Spleen (tissue), 11 donors: ENCODE measurements around the gene DERL2. TPM values are rescaled to one million over a fixed set of nuclear protein-coding genes. Genes with fewer than 3 reads are reported as not detected.
A peak's percentile ranks its signal among the peaks of the same experiment; 100 is the strongest.

Source experiments
- DNase-seq: peaks from one replicate; pipeline ENCODE4 v3.0.0-alpha.2; 2020
- H3K27ac ChIP-seq, 8 donors: fragments of 200-600 bp; sonication (generic) in 7 of 8; 1 replicate in 4 of 8; 2 replicates in 4 of 8; pipeline versions ENCODE4 v1.5.0 to v1.8.0; 2016 to 2021; ENCODE audit warnings: inconsistent platforms in 4 of 8, mild to moderate bottlenecking in 4 of 8, moderate library complexity in 1 of 8
- H3K27me3 ChIP-seq, 7 donors: fragments of 200-600 bp; sonication (generic) in 6 of 7; replicated peaks in 1 of 7; 1 replicate in 4 of 7; 2 replicates in 3 of 7; pipeline versions ENCODE4 v1.5.0 to v1.8.0; 2016 to 2021; ENCODE audit warnings: inconsistent platforms in 3 of 7, mild to moderate bottlenecking in 1 of 7
- H3K36me3 ChIP-seq, 6 donors: fragments of 200-600 bp; sonication (generic) in 5 of 6; 1 replicate in 4 of 6; 2 replicates in 2 of 6; pipeline versions ENCODE4 v1.5.0 to v1.8.0; 2016 to 2021; ENCODE audit warnings: inconsistent platforms in 2 of 6
- H3K4me1 ChIP-seq, 6 donors: fragments of 200-600 bp; sonication (generic) in 5 of 6; 1 replicate in 3 of 6; 2 replicates in 3 of 6; pipeline versions ENCODE4 v1.5.0 to v1.8.0; 2016 to 2021; ENCODE audit warnings: inconsistent platforms in 3 of 6
- H3K4me3 ChIP-seq, 8 donors: fragments of 200-600 bp; sonication (generic) in 7 of 8; 1 replicate in 4 of 8; 2 replicates in 4 of 8; pipeline versions ENCODE4 v1.5.0 to v1.8.0; 2016 to 2021; ENCODE audit warnings: inconsistent platforms in 4 of 8, mild to moderate bottlenecking in 4 of 8, moderate library complexity in 2 of 8
- H3K9me3 ChIP-seq, 8 donors: fragments of 200-600 bp; sonication (generic) in 7 of 8; 1 replicate in 4 of 8; 2 replicates in 4 of 8; pipeline versions ENCODE4 v1.5.0 to v1.8.0; 2016 to 2021; ENCODE audit warnings: inconsistent platforms in 4 of 8
- CTCF ChIP-seq, 11 experiments: fragments of 200-600 bp in 7 of 11; fragments of 450-650 bp in 4 of 11; sonication (generic) in 4 of 11; IDR thresholded peaks in 8 of 11; conservative IDR thresholded peaks in 3 of 11; 1 replicate in 7 of 11; 2 replicates in 4 of 11; pipeline versions ENCODE4 v1.4.0 to v1.8.0; 2016 to 2021; ENCODE audit warnings: antibody characterized with exemption in 11 of 11, inconsistent platforms in 4 of 11, mild to moderate bottlenecking in 1 of 11
- POLR2A ChIP-seq, 3 donors: fragments of 450-650 bp; IDR thresholded peaks; one replicate each; pipeline ENCODE4 v1.5.1; 2017; ENCODE audit warnings: antibody characterized with exemption in 3 of 3, mild to moderate bottlenecking in 1 of 3
- POLR2AphosphoS5 ChIP-seq, 3 donors: sonication (generic); formaldehyde crosslinking; IDR thresholded peaks; one replicate each; pipeline ENCODE4 v1.5.1; 2017; ENCODE audit warnings: antibody characterized with exemption in 3 of 3
- WGBS, 5 donors: extraction: QIAGEN DNeasy Blood & Tissue Kit in 3 of 5; methylation state at CpG; one replicate each; pipeline versions ENCODE4 v1.1.5 to v1.1.7; 2013 to 2018; 5-methylcytosine and 5-hydroxymethylcytosine counted together
- intact Hi-C: fragments of 100-400 bp; cut with DNase I; formaldehyde crosslinking; loops from one replicate; pipeline ENCODE4 v1.15.0; 2023; ENCODE audit warnings: low total_unique reads
- polyA plus RNA-seq, 3 donors: library from polyadenylated mRNA; stranded (reverse); fragments of 200-250 nt; gene quantifications; one replicate each; pipeline ENCODE4 v1.2.1, GENCODE V29; 2013
- total RNA-seq, 7 donors: library from RNA; depleted of rRNA in 3 of 7; stranded (reverse); fragments of >200 nt in 3 of 7; fragmentation: NEBNext Ultra II Directional in 4 of 7; extraction: Animal tissue kit (Norgen Biotek cat#: 25700) in 4 of 7; gene quantifications; one replicate each; pipeline versions ENCODE4 v1.1.0 to v1.2.1, GENCODE V29; 2016 to 2021
- donor health status: healthy with polysubstance abuse.
- donor health status: DM: no; HTN: no; CAD: no; lungs with moderate emphysema.
- donor health status: DM: no; HTN: no; CAD: no.
- donor health status: Bipolar disorder and iron deficiency.
- donor health status: healthy.
- donor health status: DM: no; HTN: no; CAD: no.
- donor health status: DM: yes; HTN: yes; CAD: no.

Gene DERL2
- total and polyA plus RNA-seq, 10 donors: 37.1 to 67.7 (median 51.5) TPM

DNA sequence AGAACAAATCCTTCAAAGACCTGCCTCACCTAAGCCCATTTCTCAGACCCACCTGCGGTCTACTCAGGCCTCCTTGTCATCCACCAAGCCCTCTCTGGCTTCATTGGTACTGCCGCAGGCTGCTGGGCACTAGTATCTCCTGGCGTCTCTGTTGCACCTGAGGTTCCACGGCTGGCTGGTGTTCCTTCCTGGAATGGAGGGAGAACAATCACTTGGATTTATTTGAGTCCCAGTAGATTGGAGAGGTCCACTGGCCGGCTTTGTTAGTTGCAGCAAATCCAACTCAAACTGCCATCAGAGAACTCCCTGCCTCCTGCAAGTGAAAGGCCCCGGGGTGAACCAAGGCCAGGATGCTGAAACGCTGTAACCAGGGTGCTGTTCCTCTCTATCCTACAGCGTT is 15.7 kb upstream of the DERL2 start:
- Histone ChIP-seq H3K4me3 (no peak overlapping the region), H3K4me1 (peaks cover 12 to 26% (median 20%) of the 10 kb centered on the region in 6 donors), H3K36me3 (peaks cover 0 to 36% (median 8%) of the 10 kb centered on the region in 6 donors), H3K9me3 (no peaks in the 10 kb centered on the region), H3K27ac (peak overlapping the region in 1 of 8 donors; percentile 64), H3K27me3 (peaks cover 0 to 18% (median 0%) of the 10 kb centered on the region in 7 donors)
- no peak for DNase-seq
- 85 to 97% (median 92%) methylated on average over 7 to 8 of the region's 8 CpGs for WGBS, 5 donors
- intact Hi-C loops: loop anchor here (5.0 kb wide), 1 partner anchor 51 kb away; no protein-coding TSS in a partner anchor
- TF ChIP-seq POLR2A (IDR thresholded peaks at IDR 0.05) (no peak), POLR2AphosphoS5 (IDR thresholded peaks at IDR 0.05) (no peak), CTCF (IDR thresholded peaks at IDR 0.05 in 8 of 11, conservative IDR thresholded peaks at IDR 0.05 in 3 of 11) (no peak)

DNA sequence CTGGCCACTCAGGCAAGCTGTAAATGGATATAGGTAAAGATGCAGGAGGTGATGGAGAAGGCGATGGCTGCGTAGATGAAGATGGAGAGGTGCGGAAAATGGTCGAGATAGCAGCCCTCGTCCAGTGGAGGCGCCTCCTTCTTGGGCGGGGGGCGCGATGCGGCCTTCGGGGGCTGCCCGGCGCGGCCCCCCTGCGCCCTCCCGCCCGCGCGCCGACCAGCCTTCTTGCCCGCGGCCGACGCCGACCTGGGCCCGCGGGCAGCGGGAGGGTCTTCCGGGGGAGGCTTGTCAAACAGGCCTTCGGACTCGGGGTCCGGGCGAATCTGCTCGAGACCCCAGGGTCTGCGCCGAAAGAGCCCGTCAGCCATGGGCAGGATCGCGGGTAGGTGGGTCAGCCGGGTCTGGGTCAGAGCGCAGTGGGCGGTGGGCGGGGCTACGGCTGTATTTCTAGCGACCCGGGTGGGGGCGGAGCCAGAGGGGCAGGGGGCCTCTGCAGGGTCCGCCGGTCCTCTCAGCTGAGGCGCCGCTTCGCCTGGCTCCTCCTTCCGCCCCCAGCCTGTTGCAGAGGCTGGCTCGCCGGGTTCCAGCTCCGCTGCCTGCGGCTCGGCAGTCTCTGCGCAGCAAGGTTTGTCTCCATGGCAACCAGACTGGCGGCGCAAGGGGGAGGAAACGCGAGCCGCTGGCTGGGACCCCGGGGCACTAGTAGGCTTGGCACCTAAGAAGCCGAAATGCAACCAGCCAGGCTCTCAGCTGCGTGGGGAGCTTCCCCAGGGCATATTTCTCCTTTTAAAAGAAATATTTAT is 14.8 kb upstream of the DERL2 start:
- no peak for TF ChIP-seq CTCF (IDR thresholded peaks at IDR 0.05 in 8 of 11, conservative IDR thresholded peaks at IDR 0.05 in 3 of 11)
- peak; percentile 14 to 76 (median 65) for TF ChIP-seq POLR2AphosphoS5 (IDR thresholded peaks at IDR 0.05)
- no peak for TF ChIP-seq POLR2A (IDR thresholded peaks at IDR 0.05)
- whole genome bisulfite sequencing, 5 donors: 0 to 2% (median 0%) methylated on average over 26 to 67 of the region's 67 CpGs
- Histone ChIP-seq H3K36me3 (peaks cover 0 to 30% (median 8%) of the 10 kb centered on the region in 6 donors), H3K27me3 (peaks cover 0 to 18% (median 0%) of the 10 kb centered on the region in 7 donors), H3K4me1 (peaks cover 12 to 26% (median 20%) of the 10 kb centered on the region in 6 donors), H3K27ac (peak overlapping the region in 7 of 8 donors; percentile 58 to 71 (median 63)), H3K4me3 (peak overlapping the region; percentile 42 to 78 (median 54)), H3K9me3 (no peaks in the 10 kb centered on the region)
- peak; percentile 94 for DNase-seq
- intact Hi-C loops: loop anchor here (5.0 kb wide), 1 partner anchor 52 kb away; no protein-coding TSS in a partner anchor

DNA sequence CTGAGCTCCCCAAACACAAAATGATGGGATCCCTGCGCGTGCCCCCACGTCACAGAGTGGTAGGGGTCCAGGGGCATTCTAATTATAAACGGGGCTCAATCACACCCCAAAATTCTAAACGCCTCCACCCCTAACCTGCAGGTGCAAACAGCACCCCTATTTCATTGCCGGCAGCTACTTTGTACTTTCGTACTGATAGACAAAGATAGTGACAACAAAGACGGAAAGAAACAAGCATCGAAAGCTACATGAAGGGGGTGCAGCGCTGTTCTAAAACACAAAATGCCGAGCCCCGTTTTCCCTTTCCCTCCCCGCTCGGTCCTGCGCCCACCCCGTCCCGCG is 14.2 kb upstream of the DERL2 start:
- intact Hi-C loops: loop anchor here (5.0 kb wide), 1 partner anchor 52 kb away; no protein-coding TSS in a partner anchor

More for the DNA sequence above, 14.2 kb upstream of the DERL2 start:
- peaks cover 0 to 24% (median 2%) of the 10 kb centered on the region in 6 donors for H3K36me3 ChIP-seq
- H3K27me3 ChIP-seq: peaks cover 0 to 18% (median 0%) of the 10 kb centered on the region in 7 donors
- peaks cover 12 to 26% (median 20%) of the 10 kb centered on the region in 6 donors for H3K4me1 ChIP-seq
- no peaks in the 10 kb centered on the region for H3K9me3 ChIP-seq
- 1 to 18% (median 4%) methylated on average over 18 of the region's 18 CpGs for WGBS, 5 donors
- H3K4me3 ChIP-seq: peak overlapping the region; percentile 42 to 78 (median 54)
- DNase-seq: no peak
- no peak for TF ChIP-seq CTCF (IDR thresholded peaks at IDR 0.05 in 8 of 11, conservative IDR thresholded peaks at IDR 0.05 in 3 of 11)
- no peak for TF ChIP-seq POLR2A (IDR thresholded peaks at IDR 0.05)
- TF ChIP-seq POLR2AphosphoS5 (IDR thresholded peaks at IDR 0.05): no peak
- H3K27ac ChIP-seq: peak overlapping the region in 6 of 8 donors; percentile 59 to 71 (median 64)
